AG04449 (cell line): Measurements from ENCODE around the gene NBDY.
"Not testable (repeated sequence)": the region's sequence is repeated elsewhere in the genome, so short reads cannot be mapped to it uniquely, and the experiment has no call there.

Source experiments
- CTCF ChIA-PET: fragments of 350-600 bp; formaldehyde crosslinking; extraction: SDS; loops from one replicate; lab custom pipeline; 2021; ENCODE audit warnings: antibody characterized with exemption; lab: Yijun Ruan, JAX
- POLR2A ChIA-PET: fragments of 400-600, 350-600 bp; formaldehyde crosslinking; extraction: SDS; loops from one replicate; lab custom pipeline; 2020; ENCODE audit warnings: antibody characterized with exemption, inconsistent platforms; lab: Yijun Ruan, JAX
- DNase-seq: peaks from one replicate; pipeline ENCODE4 v3.0.0-alpha.2; 2010; ENCODE audit warnings: low read depth, low spot score
- H3K4me3 ChIP-seq: 2 replicates; pipeline ENCODE4 v1.5.1; 2011; ENCODE audit warnings: low read depth, mild to moderate bottlenecking, control low read depth, low read length
- TF ChIP-seq, protein P1 (sequence below): IDR thresholded peaks from one replicate; pipeline ENCODE4 v1.5.1; 2011; ENCODE audit warnings: mild to moderate bottlenecking, moderate library complexity, low read length, control low read depth, inconsistent platforms; ENCODE audit not compliant: insufficient read depth; ENCODE audit errors: missing control alignments

The NBDY gene

DNA sequence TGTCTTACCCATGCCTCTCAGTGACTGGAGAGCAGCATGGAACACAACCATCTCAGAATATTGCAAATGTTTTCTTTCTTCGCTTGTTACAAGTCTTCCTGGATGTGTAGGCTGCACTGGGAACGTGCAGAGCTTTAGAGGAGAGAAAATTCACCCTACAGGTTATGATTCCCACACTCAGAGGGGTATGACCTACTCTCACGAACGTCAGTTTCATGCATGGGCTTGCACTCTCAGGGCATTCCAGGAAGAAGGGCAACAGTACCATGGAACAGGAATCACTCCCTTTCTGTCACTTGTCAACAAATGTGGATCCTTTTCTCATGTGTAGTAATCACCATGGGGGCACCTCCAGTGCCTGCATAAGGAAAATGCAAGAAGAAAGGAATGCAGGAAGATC lies 75.8 kb downstream of the NBDY start:
- ChIA-PET POLR2A (no interaction called here), CTCF (interaction anchor here (1.0 to 1.2 kb wide), 2 partner anchors 170 to 174 kb away, joined by 4 to 6 read pairs; no protein-coding TSS in a partner anchor)
- no peak for DNase-seq
- TF ChIP-seq, protein P1, sequence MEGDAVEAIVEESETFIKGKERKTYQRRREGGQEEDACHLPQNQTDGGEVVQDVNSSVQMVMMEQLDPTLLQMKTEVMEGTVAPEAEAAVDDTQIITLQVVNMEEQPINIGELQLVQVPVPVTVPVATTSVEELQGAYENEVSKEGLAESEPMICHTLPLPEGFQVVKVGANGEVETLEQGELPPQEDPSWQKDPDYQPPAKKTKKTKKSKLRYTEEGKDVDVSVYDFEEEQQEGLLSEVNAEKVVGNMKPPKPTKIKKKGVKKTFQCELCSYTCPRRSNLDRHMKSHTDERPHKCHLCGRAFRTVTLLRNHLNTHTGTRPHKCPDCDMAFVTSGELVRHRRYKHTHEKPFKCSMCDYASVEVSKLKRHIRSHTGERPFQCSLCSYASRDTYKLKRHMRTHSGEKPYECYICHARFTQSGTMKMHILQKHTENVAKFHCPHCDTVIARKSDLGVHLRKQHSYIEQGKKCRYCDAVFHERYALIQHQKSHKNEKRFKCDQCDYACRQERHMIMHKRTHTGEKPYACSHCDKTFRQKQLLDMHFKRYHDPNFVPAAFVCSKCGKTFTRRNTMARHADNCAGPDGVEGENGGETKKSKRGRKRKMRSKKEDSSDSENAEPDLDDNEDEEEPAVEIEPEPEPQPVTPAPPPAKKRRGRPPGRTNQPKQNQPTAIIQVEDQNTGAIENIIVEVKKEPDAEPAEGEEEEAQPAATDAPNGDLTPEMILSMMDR: no peak
- H3K4me3 ChIP-seq: no peak overlapping the region

DNA sequence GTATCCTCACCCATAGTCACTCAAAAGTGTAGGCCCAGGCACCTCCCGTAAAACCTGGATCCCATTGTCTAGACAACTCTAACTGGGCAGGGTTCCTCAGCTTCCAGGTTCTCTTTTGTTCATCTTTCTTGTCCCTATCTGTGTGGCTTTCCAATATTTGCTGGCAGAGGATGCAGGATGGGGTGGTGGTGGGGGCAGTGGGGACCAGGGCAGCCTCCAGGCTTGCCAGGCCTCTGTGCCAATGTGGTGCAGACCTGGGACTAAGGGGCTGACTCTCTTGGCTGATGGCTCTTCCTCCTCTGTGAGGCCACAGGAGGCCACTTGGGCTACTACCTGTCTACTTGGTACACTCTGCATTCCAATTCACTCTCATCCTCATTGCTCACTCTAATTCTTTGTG lies 76.4 kb downstream of the NBDY start:
- POLR2A ChIA-PET: no interaction called here
- H3K4me3 ChIP-seq: no peak overlapping the region
- TF ChIP-seq, protein P1: no peak
- no peak for DNase-seq
- CTCF ChIA-PET: no interaction called here

- H3K4me3 ChIP-seq, CTCF ChIA-PET, DNase-seq, POLR2A ChIA-PET: not testable (repeated sequence)
These were observed 77.1 kb downstream of the NBDY start for GRCh38 chrX:56806176-56806575.

DNA sequence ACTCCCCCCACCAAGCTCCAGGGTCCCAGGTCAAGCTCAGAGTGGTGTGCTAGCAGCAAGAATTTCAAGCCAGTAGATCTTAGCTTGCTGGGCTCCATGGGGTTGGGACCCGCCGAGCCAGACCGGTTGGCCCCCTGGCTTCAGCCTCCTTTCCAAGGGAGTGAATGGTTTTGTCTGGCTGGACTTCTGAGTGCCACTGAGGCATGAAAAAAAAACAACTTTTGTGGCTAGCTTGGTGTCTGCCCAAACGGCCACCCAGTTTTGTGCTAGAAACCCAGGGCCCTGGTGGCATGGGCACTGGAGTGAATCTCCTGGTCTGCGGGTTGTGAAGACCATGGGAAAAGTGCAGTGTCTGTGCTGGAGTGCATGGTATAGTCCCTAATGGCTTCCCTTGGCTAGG lies 82.6 kb downstream of the NBDY start:
- DNase-seq: no peak
- H3K4me3 ChIP-seq: no peak overlapping the region
- CTCF ChIA-PET: interaction anchor here (1.4 kb wide), 1 partner anchor 167 kb away, joined by 3 read pairs; no protein-coding TSS in a partner anchor
- POLR2A ChIA-PET: no interaction called here
- TF ChIP-seq, protein P1: no peak

- TF ChIP-seq, protein P1: no peak
These were observed 83.6 kb downstream of the NBDY start for GRCh38 chrX:56812515-56813105.

DNA sequence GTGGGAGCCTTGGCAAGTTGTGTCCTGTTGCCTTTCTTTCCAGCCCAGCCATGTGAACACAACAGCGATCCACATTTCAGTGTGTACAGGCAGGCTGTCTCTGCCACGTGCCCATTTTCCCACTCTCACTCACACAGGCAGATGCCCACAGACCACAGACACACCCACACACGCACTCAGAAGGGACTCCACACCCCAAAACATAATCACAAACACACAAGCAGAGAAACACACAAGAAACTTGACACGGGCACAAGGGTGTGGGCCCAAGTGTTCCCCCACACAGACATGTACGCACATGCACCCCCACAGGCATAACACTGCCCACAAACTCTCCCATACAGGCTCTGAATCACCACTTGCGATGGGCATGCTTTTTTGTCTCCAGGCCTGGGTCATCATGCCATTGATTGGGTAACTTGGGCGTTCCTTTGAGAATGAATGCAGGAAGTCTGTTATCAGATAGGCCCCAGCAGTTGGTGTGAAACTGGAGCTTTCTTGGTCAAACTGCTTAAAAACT lies 84.3 kb downstream of the NBDY start:
- TF ChIP-seq, protein P1: no peak
- no peak for DNase-seq
- POLR2A ChIA-PET: no interaction called here
- CTCF ChIA-PET: interaction anchor here (1.4 kb wide), 1 partner anchor 165 kb away, joined by 3 read pairs; no protein-coding TSS in a partner anchor
- H3K4me3 ChIP-seq: no peak overlapping the region

More at GRCh38 chrX:56812515-56813105, 83.6 kb downstream of the NBDY start:
- no peak for DNase-seq
- no peak overlapping the region for H3K4me3 ChIP-seq
- CTCF ChIA-PET: interaction anchor here (1.4 kb wide), 1 partner anchor 166 kb away, joined by 3 read pairs; no protein-coding TSS in a partner anchor
- POLR2A ChIA-PET: no interaction called here
